Stimulated activated CD4-positive, alpha-beta T cell treated with anti-CD3 and anti-CD28 coated beads, TNF-alpha, amount 100 ng/mL, for 4 hours (primary cell): ENCODE measurements around the gene TBC1D4.
"Not testable (repeated sequence)": the region's sequence is repeated elsewhere in the genome, so short reads cannot be mapped to it uniquely, and the experiment has no call there.

Experiments
- DNase-seq, 3 experiments: peaks; one replicate each; pipeline ENCODE4 v3.0.0-alpha.2; 2020; ENCODE audit warnings: low read depth in 3 of 3

Gene TBC1D4

DNA sequence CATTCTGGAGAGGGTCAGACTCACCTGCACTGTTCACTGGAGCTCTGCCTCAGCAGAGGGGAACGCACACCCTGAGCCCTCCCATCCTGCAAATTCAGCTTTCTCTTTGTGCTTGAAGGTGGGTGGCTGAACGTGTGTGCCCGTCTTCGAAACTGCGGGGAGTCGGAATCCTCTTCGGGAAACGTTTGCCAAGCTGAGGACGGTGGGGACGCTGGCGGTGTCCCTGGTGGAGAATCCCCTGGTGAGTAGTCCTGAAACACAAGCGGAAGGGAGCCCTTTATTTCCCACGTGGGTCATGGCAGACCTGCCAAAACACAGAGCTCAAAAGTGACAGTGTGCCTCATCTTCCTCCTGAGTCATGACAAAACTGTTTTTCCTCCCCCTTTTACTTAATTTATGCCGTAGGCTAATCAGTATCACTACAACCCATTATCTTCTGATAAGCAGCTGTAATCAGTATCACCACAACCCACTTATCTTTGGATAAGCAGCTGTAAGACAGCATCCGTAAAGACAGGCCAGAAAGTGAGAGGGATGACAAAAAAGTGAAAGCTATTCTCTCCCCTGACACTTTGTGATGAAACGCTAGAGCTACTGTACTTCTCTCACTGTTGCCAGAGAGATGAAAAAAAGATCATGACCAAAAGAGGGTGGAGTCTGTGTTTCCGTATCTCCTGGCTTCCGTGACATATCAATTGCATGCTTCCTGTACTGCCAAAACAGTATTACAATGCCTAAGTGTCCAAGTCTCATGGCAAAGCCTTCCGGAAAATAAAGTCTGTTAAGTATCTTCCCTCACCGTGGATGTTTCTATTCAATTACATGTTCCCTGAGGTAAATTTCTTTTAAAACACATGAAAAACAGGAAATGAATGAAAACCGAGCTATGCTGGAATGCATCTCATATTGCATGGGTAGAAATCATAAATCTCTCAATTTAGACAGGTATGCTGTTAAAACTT is 155.5 kb downstream of the TBC1D4 start:
- DNase-seq, result peak in 2 of 3 experiments; percentile 19 to 32

DNA sequence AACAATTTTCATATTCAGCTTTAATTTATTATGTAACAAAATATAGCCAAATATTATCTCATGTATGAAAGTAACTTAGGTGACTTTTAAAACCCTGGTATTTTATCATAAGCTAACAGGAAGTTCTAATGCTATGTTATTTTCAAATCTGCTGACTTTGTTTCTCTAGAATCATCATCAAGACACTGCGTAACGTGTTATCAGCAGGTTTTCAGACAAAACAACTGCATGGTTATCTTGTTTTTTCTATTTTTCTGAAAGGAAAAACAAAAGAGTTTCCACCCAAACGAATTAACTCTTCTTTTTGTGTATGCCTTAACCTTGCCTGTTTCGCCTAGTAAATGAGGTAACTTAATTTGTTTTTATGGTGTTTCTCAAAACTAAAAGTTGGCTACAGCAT is 156.3 kb downstream of the TBC1D4 start:
- no peak for DNase-seq

DNA sequence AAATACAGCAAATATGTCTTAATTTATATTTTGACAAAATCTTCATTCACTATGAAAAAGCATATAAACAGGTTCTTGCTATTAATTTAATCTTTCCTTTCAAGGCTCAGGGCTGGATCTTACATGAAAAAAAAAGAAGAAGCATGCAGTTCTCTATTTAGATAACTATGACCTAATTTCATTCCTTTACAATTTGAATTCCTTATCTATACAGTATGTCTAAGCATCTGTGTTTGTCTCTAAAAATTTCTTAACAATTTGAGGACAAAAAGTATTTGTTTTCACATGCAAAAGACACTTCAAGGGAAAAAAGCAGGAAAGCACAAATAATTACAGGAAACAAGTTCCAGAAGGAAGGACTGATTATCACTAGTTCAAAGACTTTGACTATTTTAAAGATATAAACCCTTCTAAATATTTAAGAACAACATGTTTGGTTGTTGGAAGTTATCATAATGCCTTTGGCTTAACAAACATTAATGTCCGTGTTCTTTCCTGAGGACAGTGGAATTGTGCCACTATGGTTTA is 157.5 kb downstream of the TBC1D4 start:
- DNase-seq, result no peak

DNA sequence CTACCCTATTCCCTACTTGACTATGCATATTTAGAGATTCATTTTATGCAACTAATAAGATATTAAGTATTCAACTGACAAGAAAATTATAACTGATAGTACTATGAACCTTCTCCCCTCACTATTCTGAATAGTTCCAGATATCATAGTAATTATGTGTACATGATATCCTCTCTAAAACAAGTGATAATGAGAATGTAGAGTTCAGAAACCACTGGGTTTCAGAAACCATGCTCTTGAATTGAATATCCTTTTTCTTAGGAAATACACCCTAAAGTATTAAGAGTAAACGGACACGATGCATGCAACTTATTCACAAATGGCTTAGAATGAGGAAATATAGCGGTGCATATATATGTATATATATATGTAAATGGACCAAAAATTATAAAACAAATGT is 160.9 kb downstream of the TBC1D4 start:
- DNase-seq, result no peak

DNA sequence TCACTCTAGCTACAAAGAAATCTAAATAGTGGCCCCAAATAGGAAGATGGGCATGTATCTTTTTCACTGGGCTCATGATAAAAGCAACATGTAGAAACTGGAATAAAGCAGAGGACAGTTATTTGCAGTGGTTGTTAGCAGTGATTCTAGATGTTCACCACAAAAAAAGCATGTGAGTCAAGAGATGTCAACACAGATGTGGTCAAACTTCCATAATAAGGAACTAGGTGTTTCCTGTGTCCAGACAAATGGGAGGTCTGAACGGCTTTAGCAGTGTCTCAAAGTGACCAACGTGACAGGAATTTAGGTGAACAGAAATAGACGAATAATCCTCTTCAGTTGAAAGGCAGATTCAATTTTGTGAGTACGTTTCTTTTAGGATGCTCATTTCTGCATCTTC is 162.7 kb downstream of the TBC1D4 start:
- DNase-seq, result no peak

DNA sequence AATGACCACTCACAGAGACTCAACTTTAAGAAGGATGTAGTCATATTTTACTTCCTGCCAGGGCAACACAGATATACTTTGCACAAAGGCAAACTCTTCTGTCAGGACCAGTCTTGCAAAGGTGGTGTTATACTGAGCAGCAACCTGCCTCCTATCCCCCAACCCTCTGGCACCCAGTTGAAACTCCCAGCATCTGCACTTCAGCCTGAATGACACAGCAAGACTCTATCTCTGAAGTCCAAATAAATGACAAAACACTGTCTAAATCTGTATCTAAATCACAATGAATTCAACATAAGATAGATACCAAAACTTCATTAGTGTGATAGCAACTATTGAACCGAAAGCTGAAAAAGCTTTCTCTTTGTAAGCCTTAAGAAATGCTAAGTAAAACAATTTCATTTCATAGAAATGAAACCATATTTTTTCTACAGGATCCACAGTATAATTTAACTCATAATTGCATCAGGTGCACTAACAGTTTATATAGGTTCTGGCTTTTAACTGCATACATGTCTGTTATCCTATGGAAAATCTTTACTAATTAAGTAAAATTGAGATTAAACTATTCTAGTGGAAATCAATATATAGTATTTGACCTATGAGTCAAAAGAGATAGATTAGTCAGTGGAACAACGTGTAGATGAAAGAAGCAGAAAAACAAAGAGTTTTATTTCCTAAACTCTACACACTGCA is 163.7 kb downstream of the TBC1D4 start:
- no peak for DNase-seq

DNA sequence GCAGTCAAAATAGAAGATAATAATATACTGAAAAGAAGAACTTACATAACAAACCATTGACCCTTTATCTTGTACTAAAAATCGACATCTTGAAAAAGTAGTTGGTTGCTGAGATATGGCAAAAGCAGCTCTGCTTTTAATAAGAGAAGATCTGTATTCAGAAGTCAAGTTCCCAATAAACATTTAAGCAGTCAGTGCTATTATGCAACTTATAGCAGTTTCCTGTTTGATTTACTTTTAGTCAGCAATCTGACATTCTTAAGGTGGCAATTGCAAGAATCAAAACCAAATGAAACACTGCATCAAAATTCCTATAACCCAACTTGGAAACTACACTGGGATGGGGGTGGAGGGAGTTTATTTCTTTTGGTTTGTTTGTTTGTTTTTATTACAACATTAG is 165.5 kb downstream of the TBC1D4 start:
- no peak for DNase-seq

DNA sequence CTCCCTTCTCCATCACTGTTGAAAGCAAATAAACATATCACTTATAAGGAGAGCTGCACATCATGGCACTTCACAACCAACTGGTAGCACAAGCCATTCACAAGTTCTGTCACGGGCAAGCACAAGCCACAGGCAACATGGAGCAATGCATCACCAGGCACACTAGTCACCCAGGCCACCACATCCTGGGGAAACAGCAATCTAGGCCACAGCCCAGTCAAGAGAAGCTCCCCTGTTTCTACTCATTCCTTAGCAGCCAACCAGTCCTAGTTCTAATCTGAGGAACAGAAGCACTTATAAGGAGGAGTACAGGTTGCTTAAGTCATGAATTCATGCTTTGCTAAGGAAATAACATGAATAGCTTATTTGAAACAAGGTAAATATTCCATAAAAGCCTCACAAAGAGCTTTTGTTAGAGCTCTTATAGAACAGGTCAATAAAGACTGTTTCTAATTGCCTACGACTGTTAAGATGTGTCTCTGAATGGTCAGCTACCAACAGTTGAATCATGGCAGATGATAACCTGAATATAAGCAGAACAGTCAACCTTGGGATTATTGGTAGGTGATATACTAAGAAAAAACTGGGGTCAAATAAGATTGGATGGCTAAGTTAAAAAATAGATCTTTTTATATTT is 169.0 kb downstream of the TBC1D4 start:
- no peak for DNase-seq

DNA sequence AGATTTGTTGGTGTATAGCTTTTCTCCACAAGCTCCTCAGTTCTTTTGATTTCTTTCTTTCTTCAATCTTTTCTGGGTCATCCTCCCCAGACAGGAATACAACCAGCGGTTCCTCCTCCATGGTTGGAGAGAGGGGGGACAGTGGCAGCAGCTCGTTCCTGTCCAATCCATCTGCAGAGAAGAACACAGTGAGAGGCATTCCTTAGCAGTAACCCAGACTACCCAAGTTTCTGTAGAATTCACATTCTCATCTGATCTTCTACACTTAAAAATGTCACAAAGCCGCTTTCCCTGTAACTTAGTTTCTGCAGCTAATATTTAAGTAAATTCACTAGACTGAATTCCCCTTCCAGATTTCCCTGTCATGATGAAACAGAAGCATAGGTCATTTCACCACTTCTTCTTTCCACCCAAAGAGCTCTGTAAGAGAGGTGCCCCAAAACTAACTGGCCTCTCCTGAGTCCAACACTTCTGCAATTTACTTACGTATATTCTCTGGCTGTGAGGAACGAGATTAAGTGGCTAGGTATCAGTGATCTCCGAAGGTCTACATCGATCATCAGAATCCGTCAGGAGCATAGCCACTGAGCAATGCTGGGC is 171.9 kb downstream of the TBC1D4 start:
- no peak for DNase-seq

DNA sequence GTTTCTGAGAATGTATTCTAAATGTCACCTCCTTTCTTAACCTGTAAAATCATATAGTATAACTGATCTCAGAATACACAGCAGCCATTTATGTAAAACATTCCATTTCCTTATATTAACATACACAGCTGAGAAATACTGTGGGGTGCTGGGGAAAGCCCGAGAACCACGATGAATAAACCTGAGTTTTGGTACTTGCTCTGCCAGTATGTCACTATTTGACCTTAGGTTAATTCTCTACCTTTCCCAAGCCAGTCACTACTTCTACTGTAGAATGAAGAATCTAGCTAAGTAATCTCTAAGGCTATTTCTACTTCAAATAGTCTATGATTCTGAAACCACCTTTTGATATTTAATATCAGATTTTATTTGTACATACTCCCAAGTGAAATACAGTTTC is 173.7 kb downstream of the TBC1D4 start:
- no peak for DNase-seq

DNA sequence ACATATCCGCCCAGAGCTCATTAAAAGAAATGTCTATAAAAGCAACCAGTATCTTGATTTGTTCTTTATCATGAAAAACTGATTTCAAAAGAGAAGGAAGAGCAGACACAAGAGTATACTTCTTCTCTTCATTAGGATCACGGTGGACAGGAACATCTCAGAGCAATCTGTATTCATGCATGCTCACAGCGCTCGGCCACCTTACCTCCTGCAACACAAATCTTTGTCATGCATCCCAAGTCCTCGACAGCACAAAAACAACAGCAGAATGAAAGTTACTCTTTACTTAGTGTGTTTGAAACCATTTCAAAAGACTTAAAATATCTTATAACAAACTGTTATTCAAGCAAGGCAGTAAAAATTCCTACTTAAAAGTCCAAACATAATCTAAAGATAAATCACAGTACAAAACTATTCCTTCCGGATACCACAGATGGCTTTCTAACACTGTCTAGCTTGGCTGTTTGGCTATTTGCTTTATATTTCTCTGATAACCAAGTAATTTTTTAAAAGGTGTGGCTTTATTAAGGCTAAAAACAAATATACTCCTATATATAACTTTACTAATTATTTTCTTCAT is 174.5 kb downstream of the TBC1D4 start:
- DNase-seq, result no peak

DNA sequence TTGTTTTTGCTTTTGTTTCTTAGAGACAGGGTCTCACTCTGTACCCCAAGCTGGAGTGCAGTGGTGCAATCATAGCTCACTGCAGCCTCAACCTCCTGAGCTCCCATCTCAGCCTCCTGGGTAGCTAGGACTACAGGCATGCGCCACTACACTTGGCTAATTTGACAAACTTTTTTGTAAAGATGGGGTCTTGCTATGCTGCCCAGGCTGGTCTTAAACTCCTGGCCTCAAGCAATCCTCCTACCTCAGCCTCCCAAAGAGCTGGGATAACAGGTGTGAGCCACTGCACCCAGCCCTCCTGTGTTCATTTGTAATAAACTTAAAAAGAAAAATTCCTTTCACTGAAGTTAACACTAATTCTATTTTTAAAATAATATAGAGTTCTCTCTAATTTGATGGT is 175.0 kb downstream of the TBC1D4 start:
- not testable (repeated sequence) for DNase-seq

DNA sequence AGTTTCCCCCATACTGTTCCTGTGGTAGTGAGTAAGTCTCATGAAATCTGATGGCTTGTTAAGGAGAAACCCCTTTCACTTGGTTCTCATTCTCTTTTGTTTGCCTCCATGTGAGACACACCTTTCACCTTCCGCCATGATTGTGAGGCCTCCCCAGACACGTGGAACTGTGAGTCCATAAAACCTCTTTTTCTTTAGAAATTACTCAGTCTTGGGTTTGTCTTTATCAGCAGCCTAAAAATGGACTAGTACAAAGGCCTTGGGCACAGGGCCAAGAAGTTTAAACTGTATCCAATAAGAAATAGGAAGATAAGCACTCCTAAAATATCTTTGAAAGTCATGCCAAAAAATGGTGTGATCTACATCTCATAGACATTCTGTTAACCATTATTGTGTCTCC is 176.9 kb downstream of the TBC1D4 start:
- no peak for DNase-seq

DNA sequence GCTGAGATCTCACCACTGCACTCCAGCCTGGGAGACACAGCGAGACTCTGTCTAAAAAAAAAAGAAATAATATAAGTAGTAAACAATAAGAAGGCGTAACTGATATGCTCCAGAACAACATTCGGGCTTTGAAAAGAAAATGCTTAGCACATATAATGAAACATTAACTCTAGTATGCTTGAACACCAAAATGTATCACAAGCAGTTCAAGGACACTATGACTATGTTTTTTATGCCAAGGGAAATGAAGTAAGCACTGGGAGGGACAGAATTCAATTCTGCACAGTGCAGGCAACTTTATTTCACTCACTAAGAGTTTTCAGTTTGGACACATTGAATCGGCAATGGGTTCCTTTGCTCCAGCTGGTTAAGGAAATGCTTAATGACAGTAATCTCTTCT is 178.7 kb downstream of the TBC1D4 start:
- no peak for DNase-seq

DNA sequence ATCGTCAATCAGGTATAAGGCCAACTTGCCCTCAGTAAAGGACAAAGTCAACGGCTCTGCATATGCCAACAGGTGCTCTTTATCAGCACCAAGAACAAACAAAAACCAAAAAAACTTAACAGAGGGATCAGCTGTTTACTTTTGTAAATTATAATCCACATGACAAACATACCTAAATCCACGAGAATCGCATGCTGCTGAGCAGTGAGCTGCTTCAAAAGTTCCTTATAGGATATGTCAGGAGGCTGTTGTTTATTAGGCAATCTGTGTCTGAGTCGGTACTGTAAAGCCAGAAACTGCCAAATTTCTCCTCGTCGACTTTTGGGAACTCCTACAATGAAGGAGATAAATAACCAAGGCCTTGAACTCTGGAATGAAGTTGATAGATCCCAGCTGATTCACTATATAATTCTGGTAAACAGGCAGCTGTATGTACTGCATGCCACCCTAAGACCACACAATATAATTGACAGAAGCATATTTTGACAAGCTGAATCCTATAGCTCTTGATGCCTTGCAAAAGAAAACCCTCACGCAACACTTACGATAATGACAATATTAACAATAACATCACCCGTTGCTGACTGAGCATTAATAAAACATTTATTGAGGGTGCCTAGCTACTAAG is 179.8 kb downstream of the TBC1D4 start:
- DNase-seq, result no peak

DNA sequence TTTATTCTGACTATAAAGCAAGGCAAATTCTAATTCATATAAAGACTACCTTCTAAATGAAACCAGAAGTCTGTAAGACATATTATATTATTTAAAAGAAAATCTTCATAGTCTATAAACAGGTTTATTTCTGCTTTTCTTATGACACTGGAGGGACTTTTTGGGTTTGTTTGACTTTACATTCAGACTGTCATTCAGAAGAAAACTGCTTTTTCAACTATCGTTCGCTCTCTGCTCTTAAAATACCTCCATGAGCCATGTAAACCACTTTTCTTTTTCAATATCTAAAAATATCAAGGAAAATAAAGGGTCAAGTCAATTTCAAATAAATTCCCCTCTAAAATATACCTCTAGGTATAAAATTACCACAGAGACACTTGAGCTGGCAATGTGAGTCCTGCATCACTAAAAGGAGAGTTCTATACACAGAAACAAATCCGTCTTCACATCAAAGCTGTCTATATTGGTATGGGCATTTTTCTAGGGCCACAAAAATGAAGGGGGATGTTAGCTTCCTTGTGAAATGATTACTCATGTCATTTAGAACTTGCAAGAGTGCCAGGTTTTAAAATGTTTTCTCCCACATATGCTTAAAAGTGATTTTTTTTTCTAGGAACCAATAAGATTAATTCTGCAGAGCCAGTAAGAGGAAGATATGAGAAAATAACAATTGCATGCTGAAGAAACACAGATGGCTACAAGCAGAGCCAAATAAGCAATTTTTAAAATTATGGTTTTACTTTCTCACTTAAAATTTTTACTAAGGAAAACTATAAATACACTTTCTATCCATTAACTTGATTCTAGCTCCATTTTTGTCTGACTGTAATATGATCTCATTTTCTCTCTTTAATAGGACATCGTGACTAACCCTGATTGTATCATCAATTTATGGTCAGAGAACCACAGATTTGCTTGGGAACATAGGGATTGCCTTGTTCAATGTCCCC is 181.8 kb downstream of the TBC1D4 start:
- DNase-seq, result no peak

DNA sequence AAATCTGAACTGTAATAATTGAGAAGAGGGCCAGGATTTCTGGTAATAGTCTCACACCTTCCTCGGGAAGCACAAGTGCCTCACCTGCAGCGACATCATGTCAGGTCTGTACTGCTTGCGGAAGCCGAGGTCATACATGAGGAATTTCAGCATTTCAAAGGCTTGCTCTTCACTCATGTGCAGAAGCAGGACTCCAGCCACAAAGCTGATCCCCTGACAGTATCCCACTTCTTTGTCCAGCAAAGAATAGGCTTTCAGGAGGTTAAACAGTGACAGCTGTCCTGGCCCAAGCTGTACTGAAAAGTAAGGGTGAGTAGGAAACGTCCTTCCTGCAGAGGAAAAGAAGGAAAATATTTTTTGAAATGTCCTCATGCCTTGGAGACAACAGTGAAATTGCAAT is 182.7 kb downstream of the TBC1D4 start:
- DNase-seq, result no peak

DNA sequence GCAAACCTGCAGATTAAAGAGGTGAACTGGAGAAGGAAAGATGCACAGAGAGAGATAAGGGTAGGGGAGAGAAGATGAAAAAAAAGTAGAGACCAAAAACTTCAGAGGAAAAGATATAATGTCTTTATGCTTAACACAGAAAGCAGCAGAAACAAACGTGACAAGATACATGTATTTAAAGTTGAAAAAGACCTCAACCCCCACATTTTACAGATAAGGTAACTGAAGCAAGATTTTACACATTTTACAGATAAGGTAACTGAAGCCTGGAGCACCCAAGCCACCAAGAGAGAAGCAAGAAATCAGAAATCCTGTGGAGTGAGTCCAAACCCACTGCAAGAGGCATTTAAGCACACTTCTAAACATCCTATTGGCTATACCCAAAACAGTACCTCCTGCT is 185.3 kb downstream of the TBC1D4 start:
- DNase-seq, result no peak

DNA sequence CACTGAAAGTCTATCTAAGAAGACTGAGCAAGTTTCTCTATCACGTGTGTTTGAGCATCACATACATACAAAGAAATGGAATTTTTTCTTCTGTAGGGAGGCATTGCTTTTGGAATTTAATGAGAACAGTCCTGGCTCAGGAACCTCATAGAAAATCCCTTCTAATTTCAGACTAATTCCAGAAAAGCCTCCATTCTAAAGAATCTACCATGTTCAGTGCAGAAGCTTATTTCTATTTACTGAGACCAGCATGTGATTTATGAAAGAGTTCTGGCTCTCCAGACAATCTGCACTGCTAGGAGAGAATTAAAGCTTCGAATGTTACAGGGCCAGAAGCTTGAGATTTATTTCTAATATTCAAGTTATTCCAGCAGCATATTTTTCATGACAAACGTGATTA is 186.8 kb downstream of the TBC1D4 start:
- no peak for DNase-seq

DNA sequence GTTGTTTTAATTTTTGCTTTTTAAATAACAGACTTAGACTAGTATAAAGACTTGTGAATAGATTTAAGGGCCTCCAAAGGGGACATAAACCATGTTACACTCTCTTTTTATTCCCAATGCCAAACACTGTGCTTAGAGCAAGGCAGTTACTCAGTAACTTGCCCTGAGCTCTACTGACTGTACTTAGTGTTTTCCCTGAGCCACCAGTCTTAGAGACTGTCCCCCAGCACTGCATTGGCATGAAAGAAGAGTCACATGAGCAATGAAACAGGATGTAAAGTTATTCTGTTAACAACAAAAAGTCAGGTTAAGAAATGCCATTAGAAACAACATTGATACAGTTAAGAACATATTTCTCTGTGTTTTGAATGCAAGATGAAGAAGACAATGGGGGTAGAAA is 187.9 kb downstream of the TBC1D4 start:
- DNase-seq, result no peak
